Measurements from ENCODE around the gene PAK1IP1.
"Not testable (repeated sequence)": the region's sequence is repeated elsewhere in the genome, so short reads cannot be mapped to it uniquely, and the experiment has no call there.

The PAK1IP1 gene

DNA sequence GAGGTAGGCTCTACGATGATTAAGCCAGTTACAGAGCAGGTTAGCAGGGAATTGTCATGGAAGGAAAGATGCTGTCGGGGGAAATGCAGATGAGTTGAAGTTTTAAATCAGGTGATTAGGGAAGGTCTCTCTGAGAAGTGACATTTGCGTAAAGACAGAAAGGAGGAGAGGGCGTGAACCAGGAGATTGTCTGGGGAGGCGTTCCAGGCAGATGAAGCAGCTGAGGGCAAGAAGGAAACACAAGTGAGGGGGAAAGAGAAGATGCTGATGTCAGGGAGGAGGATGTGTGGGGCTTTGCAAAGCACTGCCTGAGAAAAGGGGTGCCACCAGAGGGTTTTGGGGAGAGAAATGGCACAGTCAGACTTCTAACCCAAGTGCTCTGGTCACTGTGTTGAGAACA, 50.3 kb downstream of the PAK1IP1 start:
- DNase-seq = no peak

DNA sequence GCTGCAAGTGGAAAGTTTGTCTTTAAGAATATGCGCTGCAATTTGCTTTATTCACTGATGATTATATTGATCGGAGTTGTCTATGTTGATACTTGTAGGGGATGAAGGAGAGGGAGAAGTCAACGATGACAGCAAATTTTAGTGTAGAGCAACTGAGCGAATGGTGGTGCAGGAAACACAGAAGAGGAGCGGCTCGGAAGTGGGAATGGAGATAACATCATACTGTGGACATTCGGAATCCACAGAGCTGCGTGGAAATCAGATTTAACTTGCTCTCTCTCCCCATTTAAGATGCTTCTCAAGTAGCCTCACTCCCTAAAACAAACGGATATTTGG, 52.1 kb downstream of the PAK1IP1 start:
- peak; percentile 13 for DNase-seq

DNA sequence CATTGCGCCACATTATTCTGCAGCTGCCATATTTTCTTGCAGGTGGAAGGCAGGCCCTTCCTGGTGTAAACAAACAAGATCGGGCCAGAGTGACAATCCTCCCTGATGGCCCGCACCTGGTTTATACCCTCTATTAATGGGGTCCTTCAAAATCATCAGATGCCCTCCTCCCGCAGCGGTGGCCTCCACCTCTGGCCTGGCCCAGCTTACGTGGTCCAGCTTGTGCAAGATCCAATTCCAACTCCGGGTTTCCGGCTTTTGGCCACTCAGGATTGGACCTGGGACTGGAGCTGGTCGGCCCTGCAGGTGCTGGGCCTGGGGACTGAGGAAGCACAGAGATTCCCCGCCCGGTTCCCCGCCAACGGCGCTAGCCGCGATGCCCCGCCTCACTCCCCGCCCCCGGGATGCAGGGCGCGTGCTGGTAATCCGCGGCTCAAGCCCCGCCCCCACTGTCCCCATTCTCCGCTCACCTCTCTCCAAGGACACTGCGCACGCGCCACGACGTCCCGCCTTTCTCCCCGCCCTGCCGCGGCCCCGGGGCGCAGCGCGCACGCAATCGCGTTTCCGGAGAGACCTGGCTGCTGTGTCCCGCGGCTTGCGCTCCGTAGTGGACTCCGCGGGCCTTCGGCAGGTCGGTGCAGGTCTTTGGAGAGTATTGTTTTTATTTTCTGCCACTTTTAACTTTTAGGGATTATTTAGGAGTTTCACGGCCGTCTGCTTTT, 52.6 kb downstream of the PAK1IP1 start, which contains the start of gene TMEM14B:
Gene TMEM14B (plus strand): TSS at position 555 of the 722 bp plus-strand sequence. CDS start 1,441 bp downstream, outside the sequence.
- DNase-seq = peak; percentile 99

DNA sequence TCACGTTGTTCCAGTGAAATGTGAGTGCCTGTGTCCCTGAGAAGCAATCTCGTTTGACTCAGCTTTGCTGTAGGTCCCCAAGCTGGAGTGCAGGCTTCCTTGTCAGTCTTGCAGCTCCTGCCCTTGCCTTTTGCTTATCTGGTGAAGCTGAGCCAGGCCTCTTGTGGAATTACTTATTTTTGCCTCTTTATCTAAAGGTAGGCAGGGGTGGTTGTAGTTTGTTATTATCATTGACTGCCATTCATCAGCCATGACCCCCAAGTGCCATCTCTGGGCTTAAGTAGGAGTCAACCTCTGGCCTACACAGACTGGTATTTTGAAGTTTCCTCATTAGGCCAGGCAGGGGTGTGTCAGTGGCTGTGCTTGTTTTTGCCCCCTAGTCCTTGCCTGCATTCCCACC, 55.0 kb downstream of the PAK1IP1 start:
- no peak for DNase-seq

DNA sequence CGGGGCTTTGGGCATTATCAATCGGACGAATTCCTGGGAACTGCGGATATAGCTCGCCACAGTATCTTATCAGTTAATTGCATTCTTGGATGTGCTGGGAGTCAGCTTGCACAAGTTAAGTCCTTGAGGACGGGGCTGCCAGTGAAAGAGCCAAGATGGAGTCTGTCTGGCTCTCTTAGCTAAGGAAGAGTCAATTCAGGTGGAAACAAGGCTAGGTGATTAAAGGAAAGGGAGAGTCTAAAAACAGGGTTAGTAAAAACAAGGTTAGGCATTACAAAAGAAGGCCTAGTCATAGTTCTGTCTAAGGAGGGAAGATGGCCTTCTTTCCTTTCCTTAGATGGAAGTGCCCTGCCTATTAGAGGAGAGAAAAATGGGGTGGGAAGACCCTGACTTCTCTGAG, 55.8 kb downstream of the PAK1IP1 start:
- DNase-seq = not testable (repeated sequence)

DNA sequence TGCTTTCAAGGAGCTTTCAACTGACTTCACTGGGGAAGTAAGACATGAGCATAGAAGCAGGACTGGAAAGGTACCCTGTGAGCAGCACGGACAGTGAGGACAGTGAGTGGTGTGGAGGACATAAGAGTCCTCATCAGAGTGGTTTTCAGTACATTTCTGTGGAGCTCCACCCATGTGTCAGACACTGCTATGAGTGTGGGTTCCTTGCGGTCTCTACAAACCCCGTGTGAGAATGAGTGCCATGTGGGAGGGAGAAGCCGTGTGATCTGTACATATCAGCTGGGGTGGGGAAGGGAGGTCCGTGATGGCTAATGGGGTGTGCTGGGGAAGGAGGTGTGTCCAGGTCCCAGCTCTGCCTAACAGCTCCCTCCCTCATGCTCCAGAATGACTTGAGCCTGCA, 57.0 kb downstream of the PAK1IP1 start:
- DNase-seq = not testable (repeated sequence)

DNA sequence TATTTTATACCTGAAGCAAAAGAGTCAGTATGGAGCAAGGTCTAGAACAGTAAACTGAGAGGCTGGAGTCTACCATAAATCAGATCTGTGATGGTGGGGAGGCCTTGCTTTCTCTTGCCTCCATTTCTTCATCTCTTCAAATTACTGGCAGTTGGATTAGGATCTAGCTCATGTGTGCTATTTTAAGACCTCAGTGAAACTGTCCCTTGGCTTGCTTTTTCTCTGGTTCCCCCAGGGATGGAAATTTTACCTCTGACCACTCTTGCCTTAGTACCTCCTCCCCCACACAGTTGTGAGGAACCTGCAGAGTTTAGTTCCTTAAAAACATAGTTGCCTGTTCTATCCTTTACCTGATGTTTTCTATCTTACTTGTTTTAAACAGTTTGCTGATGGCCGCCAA, 61.3 kb downstream of the PAK1IP1 start:
- DNase-seq = no peak
